ENCODE results near the gene PEX1.
"Not testable (repeated sequence)": the region's sequence is repeated elsewhere in the genome, so short reads cannot be mapped to it uniquely, and the experiment has no call there.

The PEX1 gene

DNA sequence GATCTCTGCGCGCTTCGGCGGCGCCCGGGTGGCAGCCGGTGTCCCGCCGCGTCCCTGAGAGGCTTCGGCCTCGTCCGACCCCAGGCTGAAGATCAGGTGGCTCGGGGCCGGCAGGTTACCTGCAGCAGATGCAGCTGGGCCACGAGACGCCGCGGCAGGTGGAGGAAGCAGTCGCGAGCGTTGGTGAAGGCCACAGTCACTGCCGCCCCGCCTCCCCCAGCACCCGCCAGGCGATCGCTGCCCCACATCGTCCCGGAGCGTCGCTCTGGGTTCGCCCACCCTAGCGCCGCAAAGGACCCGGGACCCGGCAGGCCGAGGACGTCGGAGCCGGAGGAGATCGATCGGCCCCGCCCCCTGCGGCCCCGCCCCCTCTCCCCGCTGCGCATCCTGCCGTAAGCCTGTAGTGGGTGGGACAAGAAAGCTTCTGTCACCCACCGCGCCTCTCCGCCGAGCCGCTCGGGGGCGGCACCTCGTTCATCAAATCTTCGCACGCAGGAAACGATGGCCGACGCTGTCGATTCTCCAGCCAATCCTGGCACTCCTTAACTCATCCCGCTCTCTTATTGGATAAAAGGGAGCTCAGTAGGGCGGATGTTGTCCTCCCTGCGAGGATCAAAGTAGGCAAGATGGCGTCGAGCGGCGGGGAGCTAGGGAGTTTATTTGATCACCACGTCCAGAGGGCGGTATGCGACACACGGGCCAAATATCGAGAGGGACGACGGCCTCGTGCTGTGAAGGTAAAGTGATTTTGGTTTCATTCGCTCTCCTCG lies at the start of gene PEX1, which contains the start of gene RBM48:
Gene PEX1 (minus strand): TSS at position 333 of the 770 bp plus-strand sequence. CDS start 85 bp downstream, at position 248.
Gene RBM48 (plus strand): TSS at position 608 of the 770 bp plus-strand sequence. CDS start 19 bp downstream, at position 627.
- peak; percentile 95 for DNase-seq

DNA sequence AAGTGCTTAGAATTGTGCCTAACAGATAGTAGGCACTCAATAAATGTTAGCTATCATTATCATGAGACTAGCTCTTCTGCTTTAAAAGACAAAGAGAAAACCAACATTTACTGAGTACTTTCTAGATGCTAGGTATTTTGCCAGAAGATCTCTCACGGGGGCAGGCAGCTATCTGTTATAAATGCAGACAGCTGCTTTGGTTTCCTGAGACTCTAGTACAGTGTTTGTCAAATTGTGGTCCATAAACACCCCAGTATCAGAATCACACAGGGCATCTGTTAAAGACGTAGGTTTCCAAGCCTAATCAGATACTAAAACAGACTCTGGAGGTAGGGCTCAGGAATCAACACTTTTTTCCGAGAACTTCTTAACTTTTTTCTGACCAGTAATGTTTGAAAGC lies 48.0 kb upstream of the PEX1 start:
- DNase-seq, result no peak

DNA sequence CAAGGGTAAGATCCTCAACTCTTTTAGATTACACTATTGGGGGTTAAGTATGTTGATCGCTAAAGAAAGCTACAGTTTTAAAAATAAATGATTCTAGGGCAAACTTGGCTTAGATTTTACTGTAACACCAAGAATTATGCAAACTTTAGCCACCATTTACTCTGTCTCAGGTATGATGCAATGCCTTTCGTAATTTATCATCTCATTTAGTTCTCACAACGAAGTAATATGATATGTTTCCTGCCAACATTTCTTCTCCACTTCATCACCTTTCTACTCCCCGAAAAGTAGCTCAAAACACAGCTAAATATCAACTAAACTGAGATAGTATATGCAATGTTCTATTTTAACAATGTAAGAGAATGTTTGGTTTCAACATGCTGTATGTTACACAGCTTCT lies 40.8 kb upstream of the PEX1 start:
- no peak for DNase-seq

DNA sequence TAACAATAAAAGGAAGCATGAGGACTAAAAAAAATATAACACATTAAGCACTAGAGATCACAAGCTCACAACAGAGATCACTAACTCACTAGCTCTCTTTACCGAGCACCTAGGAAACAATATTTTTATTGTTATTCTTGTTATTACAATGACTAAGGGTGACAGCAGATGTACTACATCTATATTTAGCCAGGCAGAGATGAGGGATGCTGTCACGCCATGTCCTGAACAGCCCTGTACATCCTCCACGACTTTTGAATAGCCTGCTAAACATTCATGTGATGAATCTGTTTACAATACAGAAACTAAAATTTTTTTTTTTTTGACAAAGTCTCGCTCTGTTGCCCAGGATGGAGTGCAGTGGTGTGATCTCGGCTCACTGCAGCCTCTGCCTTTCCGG lies 39.1 kb upstream of the PEX1 start:
- no peak for DNase-seq

DNA sequence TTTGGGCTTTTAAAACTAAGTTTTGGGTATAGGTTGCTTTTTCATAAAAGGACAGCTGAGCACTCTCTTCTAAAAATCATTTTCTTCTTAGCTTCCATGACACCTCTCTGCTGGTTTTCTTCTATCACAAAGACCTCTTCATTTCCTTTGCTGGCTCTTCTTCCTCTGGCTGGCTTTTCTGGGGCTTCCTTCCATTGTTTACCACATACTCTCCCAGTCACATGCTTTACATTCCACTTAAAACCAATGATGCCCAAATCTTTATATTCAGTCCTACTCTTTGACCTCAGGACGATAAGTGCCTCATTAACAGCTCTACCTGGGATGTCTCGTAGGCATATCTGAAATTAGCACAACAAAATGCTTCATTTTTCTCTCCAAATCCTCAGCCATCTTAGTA lies 35.0 kb upstream of the PEX1 start:
- no peak for DNase-seq

DNA sequence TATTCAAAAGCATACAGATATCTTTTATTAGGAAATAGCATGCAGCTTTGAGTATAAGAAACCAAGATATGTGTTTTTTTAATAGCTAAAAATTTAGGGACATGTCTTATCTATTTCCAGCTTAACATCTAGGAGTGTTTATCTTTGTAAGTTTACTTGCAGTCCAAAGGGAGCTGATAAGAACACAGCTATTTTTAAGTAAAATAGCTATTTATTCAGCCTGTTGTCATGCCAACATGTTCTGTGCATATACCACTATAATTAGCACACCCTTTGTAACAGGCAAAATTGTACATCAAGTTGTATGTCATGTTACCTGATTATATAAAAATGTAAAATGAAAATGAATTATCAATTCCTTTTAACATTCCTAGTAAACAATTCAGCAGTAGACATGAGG lies 32.3 kb upstream of the PEX1 start:
- DNase-seq, result no peak

DNA sequence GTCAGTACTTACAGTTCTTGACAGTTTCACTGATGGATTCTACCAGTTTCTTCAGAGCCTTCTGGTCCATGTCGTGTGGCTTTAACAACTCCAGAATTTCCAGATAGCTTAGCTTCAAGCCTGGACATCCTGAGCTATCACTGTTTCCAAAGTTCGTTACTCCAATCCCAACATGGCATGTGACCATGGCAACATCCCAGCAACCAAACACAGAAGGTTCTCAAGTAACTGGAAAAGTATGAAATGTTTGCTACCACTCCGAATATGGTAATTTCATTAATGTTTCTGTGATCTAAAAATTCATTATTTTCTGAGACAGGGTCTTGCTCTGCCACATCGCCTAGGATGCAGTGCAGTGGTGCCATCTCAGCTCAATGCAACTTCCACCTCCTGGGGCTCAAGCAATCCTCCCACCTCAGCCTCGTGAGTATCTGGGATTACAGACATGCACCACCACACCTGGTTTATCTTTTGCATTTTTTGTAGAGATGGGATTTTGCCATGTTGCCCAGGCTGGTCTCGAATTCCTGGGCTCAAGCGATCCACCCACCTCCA lies 29.6 kb upstream of the PEX1 start:
- DNase-seq, result no peak

DNA sequence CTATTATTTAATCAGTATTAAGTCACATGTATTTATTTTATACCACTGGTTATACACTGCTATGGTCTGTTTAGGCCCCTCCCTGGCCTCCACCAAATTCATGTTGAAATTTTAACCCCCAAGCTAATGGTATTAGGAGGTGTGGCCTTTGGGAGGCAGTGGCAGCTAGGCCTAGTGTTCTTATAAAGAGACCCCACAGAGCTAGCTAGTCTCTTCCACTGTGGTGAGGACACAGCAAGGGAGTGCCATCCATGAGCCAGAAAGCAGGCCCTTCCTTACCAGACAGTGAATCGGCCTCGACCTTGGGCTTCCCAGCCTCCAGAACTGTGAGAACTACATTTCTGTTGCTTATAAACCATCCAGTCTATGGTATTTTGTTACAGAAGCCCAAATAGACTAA lies 28.9 kb upstream of the PEX1 start:
- no peak for DNase-seq

DNA sequence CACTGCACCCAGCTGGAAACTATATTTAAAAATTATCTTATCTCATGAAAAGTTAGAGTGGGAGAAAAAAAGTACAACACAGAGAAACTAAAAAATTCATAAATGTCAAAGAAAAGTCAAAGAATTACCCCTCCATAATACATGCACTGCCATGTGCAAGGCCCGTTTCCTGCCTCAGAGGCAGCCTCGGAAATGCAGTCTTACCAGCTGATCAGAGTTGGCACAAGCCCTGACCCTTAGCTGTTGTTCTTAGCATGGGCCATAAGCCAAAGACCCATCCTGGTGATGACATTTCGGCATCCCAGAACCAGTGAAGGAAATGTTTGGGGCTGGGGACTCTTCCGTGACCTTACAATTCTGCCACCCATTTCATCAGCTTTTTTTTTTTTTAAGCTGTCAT lies 21.9 kb upstream of the PEX1 start:
- DNase-seq, result no peak

DNA sequence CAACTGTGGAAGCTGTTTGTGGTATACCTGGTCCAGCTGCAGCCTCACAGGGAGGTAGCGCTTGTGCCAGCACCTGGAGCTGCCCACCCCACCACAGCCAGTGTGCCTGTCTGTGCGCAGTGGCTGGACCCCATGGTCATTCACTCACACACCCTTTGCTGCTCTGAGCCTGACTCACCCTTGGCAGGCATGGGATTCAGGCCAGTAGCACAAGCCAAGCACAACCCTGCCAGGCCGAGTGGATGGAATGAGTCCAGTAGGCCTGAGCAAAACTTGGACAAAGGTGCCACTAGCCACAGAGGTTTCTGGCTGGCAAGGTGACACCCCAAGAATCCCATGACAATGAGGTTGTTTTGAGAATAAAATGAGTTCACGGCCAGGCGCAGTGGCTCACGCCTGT lies 19.3 kb upstream of the PEX1 start:
- DNase-seq, result no peak

DNA sequence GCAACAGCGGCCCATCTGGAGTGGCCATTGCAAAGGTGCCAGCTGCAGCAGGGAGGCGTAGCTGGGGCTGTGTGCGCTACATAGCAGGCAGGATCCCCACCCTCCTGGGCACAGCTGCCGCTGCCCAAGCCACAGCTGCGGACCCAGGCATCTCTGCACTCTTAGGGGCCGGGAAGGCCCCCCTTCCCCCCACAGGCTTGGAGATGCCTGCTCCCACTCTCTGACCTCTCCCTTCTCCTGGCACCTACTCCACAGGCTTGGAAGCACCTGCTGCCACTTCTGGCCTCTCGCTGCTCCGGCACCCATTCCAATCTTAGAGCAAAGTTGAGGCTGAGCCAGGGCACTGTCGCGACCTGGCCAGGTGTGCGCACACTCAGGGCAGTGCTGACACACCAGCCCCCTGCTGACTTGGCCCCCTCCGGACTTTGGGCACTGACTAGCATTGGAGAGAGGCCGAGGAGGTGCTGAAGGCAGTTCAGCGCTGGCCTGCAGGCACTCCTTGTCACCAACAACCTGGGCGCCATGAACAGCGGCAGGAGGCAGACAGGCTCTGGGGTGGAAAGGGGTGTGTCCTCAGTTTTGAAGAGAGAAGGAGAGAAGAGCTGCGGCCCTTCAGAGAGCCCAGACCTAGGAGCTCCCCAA lies 18.7 kb upstream of the PEX1 start:
- no peak for DNase-seq

DNA sequence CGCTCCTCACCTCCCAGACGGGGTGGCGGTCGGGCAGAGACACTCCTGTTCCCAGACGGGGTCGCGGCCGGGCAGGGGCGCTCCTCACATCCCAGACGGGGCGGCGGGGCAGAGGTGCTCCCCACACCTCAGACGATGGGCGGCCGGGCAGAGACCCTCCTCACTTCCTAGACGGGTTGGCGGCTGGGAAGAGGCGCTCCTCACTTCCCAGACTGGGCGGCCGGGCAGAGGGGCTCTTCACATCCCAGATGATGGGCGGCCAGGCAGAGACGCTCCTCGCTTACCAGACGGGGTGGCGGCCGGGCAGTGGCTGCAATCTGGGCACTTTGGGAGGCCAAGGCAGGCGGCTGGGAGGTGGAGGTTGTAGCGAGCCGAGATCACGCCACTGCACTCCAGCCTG lies 16.8 kb upstream of the PEX1 start:
- DNase-seq, result not testable (repeated sequence)

DNA sequence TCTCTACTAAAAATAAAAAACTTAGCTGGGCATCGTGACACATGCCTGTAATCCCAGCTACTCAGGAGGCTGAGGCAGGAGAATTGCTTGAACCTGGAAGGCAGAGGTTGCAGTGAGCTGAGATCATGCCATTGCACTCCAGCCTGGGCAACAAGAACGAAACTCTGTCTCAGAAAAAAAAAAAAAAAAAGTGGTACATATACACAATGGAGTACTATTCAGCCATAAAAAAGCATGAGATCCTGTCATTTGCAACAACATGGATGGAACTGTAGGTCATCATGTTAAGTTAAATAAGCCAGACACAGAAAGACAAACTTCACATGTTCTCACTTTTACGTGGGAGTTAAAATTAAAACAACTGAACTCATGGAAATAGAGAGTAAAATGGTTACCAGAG lies 15.2 kb upstream of the PEX1 start:
- DNase-seq, result not testable (repeated sequence)

DNA sequence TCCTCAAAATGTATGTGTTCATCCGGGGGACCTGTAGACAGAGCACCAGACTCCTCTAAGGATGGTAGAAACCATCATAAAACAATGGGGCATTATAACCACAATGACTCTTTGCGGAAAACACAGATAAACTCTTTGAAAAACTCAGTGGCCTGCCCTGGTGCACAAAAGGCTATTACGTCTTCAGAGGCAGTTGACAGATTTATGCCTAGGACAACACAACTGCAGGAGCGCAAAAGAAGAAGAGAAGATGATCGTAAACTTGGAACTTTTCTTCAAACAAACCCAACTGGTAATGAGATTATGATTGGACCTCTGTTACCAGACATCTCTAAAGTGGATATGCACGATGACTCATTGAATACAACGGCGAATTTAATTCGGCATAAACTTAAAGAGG lies 6.3 kb upstream of the PEX1 start:
- DNase-seq, result no peak

DNA sequence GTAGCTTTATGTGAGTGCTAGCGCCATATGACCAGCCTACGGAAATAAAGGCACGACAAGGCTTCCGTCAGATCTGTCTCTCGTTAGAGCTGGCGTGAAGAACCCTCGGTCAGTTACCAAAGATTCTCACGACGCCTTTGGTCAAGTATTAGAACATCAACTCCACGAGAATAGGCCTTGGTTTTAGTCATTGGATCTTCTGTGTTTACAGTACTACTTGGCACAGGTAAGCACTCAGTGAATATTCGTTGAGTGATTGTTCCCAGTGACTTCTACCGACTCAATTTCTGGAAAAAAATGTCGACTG lies 591 bp upstream of the PEX1 start:
- no peak for DNase-seq

DNA sequence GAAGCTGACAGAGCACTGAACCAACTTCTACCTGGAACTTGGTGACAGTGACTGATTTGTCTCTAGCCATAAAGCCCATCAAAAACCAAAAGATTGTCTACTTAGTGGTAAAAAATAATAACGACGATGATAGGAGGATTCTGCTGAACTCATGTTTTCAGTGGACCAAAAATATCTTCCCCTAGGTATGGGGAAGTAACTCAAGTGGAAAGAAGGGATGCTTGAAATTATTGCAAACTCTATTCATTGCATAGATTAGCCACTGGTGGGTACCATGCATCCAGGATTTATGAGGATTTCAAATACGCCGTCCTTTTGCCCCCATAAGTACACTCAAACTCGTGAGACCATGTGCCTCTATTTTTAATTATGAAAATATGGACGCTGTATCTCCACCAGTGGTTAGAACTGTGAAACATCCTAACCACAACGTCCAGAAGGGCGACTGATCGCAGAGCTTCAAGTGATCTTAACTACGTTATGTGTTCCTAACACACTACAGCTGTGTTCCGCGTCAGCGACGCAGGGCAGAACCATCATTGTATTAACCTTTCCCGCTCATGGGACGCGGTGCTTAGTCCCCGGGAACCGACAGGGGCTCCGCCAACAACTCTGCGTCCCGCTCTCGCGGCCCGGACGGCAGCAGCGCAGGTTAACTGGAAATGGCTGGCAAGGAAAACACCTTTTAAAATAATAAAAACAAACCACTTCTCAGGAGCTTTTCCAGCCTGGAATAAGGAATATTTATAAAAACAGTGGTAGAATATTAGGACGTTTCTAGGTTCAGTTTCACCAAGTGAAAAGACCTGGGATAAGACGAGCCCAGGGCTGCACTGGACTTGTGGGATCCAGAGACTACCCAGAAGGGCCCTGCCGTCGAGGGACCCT lies 776 bp downstream of the PEX1 start:
- peak; percentile 58 for DNase-seq

DNA sequence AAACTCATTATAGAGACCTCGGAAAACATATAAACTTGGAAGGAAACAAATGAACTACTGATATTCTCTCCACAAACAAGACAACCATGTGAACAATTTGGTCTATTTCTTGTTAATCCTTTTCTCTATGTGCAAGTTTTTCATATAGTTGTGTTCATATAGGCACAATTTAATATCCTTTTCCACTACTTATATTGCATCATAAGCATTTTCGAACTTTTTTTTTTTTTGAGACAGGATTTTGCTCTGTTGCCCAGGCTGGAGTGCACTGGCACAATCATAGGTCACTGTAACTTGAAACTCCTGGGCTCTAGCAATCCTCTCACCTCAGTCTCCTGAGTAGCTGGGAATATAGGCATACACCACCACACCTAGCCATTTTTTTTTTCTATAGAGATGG lies 5.2 kb downstream of the PEX1 start:
- no peak for DNase-seq

DNA sequence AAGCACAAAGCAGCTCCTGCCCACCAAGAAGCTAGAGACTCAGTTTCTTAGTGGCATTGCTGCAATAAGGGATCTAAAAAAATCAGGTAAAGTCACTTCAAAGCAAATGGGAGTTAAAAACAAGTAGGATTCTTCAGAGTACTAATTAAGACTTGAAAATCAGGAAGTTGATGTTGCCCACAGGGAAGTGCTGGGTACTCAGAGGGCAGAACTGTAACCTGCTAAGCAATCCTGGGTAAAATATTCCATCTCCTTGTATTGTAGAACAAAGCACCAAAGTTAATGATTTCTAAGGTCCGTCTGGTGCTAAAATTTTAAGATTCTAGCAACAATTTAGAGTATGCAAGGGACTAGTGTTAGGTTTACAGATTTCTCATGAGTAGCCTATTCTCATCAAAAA lies 8.3 kb downstream of the PEX1 start:
- no peak for DNase-seq

DNA sequence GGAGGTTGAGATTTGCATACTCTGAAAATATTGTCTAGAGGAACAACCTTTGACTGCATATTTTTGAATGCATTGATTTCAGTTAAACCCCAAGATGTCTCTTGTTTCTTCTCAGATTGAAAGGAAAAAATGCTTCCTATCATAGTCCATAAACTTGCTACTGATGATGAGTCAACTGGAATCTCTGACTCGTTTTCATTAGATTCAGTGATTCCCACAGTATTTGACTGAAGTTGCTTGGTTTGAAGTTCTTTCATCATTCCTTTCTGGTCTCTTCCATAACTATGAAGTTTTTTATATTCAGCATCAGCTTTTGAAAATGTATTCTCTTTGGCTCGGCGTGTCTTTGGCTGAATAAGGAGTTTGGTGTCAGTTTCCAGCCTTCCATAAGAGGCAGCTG lies 10.7 kb downstream of the PEX1 start:
- DNase-seq, result no peak

DNA sequence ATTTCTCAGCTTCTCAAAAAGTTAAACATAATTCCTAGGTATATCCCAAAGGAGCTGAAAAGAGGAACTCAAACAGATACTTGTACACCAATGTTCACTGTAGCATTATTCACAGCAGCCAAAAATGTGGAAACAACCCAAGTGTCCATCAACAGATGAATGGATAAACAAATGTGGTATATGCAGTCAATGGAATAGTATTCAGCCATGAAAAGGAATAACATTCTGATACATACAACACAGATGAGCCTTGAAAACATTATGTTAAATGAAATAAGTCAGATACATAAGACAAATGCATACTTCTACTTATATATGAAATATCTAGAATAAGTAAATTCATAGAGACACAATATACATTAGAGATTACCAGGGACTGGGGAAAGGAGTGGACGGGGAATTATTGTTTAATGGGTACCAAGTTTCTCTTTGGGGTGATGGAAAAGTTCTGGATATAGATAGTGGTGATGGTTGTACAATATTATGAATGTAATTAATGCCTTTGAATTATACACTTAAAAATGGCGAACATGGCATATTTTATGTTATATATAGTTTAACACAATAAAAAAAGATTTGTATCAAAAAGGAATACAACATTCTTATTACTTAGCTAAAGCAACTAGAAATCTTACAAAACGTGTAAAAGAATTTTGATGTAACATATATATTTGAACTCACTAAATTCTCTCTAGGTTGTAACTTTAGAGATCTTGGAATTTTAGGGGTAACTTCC lies 15.0 kb downstream of the PEX1 start:
- no peak for DNase-seq

DNA sequence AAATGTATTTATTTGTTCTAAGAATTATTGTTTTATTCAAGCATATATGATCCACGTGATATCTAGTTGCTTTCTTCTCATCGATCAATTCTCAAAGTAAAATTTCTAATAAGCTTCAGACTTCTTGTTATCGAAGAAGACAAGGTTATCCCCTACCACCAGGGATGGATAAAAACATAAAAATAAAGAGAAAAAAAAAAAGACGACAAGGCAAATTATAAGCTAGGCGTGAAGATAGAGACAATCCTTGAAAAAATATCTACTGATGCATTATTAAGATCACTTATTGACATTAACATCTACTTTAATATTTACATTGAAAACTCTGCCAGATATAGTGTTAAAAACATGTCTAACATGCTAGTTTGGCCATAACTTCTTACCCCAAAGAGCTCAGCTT lies 19.4 kb downstream of the PEX1 start:
- no peak for DNase-seq

DNA sequence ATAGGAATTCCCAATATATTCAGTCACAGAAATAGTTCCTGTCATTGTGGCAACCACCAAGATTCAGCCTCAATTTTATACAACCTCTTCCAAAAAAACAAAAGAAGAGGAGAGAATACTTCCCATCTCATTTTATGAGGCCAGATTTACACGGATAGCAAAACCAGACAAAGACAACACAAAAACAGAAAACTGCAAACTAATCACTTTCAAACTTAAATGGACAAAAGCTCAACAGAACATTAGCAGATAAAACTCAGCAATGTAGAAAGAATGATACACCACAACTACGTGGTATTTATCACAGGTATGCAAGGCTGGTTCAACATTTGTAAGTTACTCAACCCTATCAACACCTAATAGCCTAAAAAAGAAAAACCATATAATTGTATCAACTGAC lies 22.0 kb downstream of the PEX1 start:
- no peak for DNase-seq

DNA sequence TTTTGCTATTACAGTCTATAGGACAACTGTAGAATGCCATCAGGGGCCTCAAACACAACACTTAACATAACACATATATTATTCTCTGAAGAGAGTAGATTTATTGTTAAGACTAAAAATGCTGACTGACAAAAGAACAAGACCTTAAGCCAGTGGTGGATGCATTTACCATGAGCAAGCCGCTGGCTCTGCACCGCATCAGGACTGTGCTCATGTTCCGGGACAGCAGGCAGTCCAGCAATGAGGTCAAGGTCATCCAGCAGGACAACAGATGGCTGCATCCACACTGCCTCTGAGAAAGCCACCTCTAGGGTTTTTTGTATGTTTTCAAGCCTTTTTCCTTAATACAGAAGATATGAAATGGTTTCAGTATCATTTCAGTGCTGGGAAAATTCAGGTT lies 23.8 kb downstream of the PEX1 start:
- DNase-seq, result no peak

All from activated naive CD4-positive, alpha-beta T cell treated with anti-CD3 and anti-CD28 coated beads, Interleukin-2, amount 50 U/mL, for 16 hours (primary cell).